ENCODE results near the gene ANLN. TPM values are rescaled to one million over a fixed set of nuclear protein-coding genes. Genes with fewer than 3 reads are reported as not detected.

ANLN gene
- total and polyA plus RNA-seq, 9 of the 15 experiments (the other 6 are each of a cell fraction or from before 2014, with no cell fraction given): 18.1 to 66.2 (median 38.7) TPM

- no peak; a peak in 1 of 4 replicates for TF ChIP-seq MLLT1 (IDR thresholded peaks at IDR 0.05)
- TF ChIP-seq U2AF2 (optimal IDR thresholded peaks at IDR 0.05; ENCODE audit: low read depth, low read length): no peak
- TF ChIP-seq ZNF316 (IDR thresholded peaks at IDR 0.05): no peak
- peak in 1 of 2 experiments; percentile 98; a peak in 2 of 4 replicates for TF ChIP-seq HDAC1 (IDR thresholded peaks at IDR 0.05)
- no peak for TF ChIP-seq NR3C1 (CRISPR knock-in tag; IDR thresholded peaks at IDR 0.05)
- TF ChIP-seq ZNF280B (CRISPR knock-in tag; IDR thresholded peaks at IDR 0.05): no peak
- TF ChIP-seq BCL6 (CRISPR knock-in tag; IDR thresholded peaks at IDR 0.05): no peak
- TF ChIP-seq ETS2 (tag; IDR thresholded peaks at IDR 0.05; ENCODE audit: borderline replicate concordance, poor library complexity, severe bottlenecking): no peak
- 0 out of 2 replicates have a peak, but pooled peaks have one; percentile 33 for TF ChIP-seq ERF (CRISPR knock-in tag; IDR thresholded peaks at IDR 0.05)
- TF ChIP-seq FOXK2 (conservative IDR thresholded peaks at IDR 0.05 in 1 of 2, IDR thresholded peaks at IDR 0.05 in 1 of 2; ENCODE audit: low read depth in 2 of 2): peak; percentile 5 to 32; a peak in 1 of 4 replicates
- TF ChIP-seq TAF15 (IDR thresholded peaks at IDR 0.05; ENCODE audit: low read depth, low read length): no peak
- TF ChIP-seq XRCC4 (IDR thresholded peaks at IDR 0.05; ENCODE audit: extremely low read depth, insufficient read depth, insufficient read length): no peak
- TF ChIP-seq KHSRP (IDR thresholded peaks at IDR 0.05): no peak
- no peak for TF ChIP-seq MCM7 (IDR thresholded peaks at IDR 0.05)
- no peak for TF ChIP-seq IRF2 (CRISPR knock-in tag; IDR thresholded peaks at IDR 0.05)
- TF ChIP-seq KAT7 (CRISPR knock-in tag; IDR thresholded peaks at IDR 0.05; ENCODE audit: borderline replicate concordance): peak; percentile 52; the same call in 1 of the 2 replicates
- no peak for TF ChIP-seq CREBBP (IDR thresholded peaks at IDR 0.05; ENCODE audit: low read depth, low read length)
- TF ChIP-seq GABPB1 (CRISPR knock-in tag; IDR thresholded peaks at IDR 0.05): peak; percentile 77
- no peak for TF ChIP-seq KDM4B (IDR thresholded peaks at IDR 0.05; ENCODE audit: borderline replicate concordance in 2 of 2, low read depth in 1 of 2)
- TF ChIP-seq SAP30 (IDR thresholded peaks at IDR 0.05; ENCODE audit: borderline replicate concordance, insufficient read depth, low read depth, low read length, poor library complexity, severe bottlenecking): peak; percentile 99
- no peak for TF ChIP-seq SMARCB1 (IDR thresholded peaks at IDR 0.05; ENCODE audit: insufficient read length, low read depth)
- TF ChIP-seq TGIF2 (CRISPR knock-in tag; IDR thresholded peaks at IDR 0.05): no peak; the same call in 1 of the 2 replicates
- TF ChIP-seq PCBP1 (IDR thresholded peaks at IDR 0.05; ENCODE audit: low read depth, low read length, poor library complexity, severe bottlenecking): peak; percentile 38
- TF ChIP-seq MCM3 (IDR thresholded peaks at IDR 0.05): no peak
- no peak for TF ChIP-seq CHD4 (IDR thresholded peaks at IDR 0.05; ENCODE audit: insufficient read depth, insufficient replicate concordance, low read depth, low read length, poor library complexity, severe bottlenecking)
- TF ChIP-seq ZNF354B (CRISPR knock-in tag; IDR thresholded peaks at IDR 0.05): no peak
- no peak for TF ChIP-seq DIDO1 (tag; IDR thresholded peaks at IDR 0.05; ENCODE audit: low read depth)
- TF ChIP-seq ZNF444 (CRISPR knock-in tag; IDR thresholded peaks at IDR 0.05): no peak
Observed at GRCh38 chr7:36389371-36390198, at the start of gene ANLN (continued).
